Stimulated activated CD4-positive, alpha-beta T cell treated with anti-CD3 and anti-CD28 coated beads, Interleukin-1b, Interleukin-23, amount 100 ng/mL, for 4 hours (primary cell): ENCODE measurements around the gene SEPTIN8.

Experiments used
- DNase-seq, 2 donors: peaks; one replicate each; pipeline ENCODE4 v3.0.0-alpha.2; 2020; ENCODE audit warnings: low read depth in 2 of 2

The SEPTIN8 gene

GRCh38 chr5:132782101-132782500, 5.1 kb upstream of the SEPTIN8 start:
- no peak for DNase-seq

GRCh38 chr5:132781029-132781428, 4.0 kb upstream of the SEPTIN8 start:
- DNase-seq = no peak

- no peak for DNase-seq
Measured at GRCh38 chr5:132780577-132780976, 3.5 kb upstream of the SEPTIN8 start.

- DNase-seq = no peak
Measured at GRCh38 chr5:132779961-132780360, 2.9 kb upstream of the SEPTIN8 start.

GRCh38 chr5:132778856-132779255, 1.8 kb upstream of the SEPTIN8 start:
- DNase-seq = no peak

GRCh38 chr5:132778129-132778528, 1.1 kb upstream of the SEPTIN8 start:
- no peak for DNase-seq

GRCh38 chr5:132776938-132777208, 166 bp downstream of the SEPTIN8 start:
- DNase-seq = no peak

GRCh38 chr5:132776131-132776937, 705 bp downstream of the SEPTIN8 start:
- no peak for DNase-seq

- no peak for DNase-seq
Measured at GRCh38 chr5:132775476-132775961, 1.5 kb downstream of the SEPTIN8 start.

GRCh38 chr5:132774896-132775295, 2.1 kb downstream of the SEPTIN8 start:
- no peak for DNase-seq

- no peak for DNase-seq
Measured at GRCh38 chr5:132774406-132774805, 2.6 kb downstream of the SEPTIN8 start.

GRCh38 chr5:132773601-132774355, 3.3 kb downstream of the SEPTIN8 start:
- DNase-seq = no peak

GRCh38 chr5:132773114-132773513, 3.9 kb downstream of the SEPTIN8 start:
- no peak for DNase-seq

- DNase-seq = no peak
Measured at GRCh38 chr5:132772291-132773070, 4.6 kb downstream of the SEPTIN8 start.

GRCh38 chr5:132771503-132771998, 5.5 kb downstream of the SEPTIN8 start:
- no peak for DNase-seq

- no peak for DNase-seq
Measured at GRCh38 chr5:132770476-132771159, 6.4 kb downstream of the SEPTIN8 start.

GRCh38 chr5:132768485-132768868, 8.6 kb downstream of the SEPTIN8 start:
- DNase-seq = no peak

GRCh38 chr5:132767150-132767549, 9.9 kb downstream of the SEPTIN8 start:
- DNase-seq = no peak

GRCh38 chr5:132766806-132767055, 10.3 kb downstream of the SEPTIN8 start:
- no peak for DNase-seq

- DNase-seq = no peak
Measured at GRCh38 chr5:132766020-132766805, 10.8 kb downstream of the SEPTIN8 start.
